GM23338 (cell line): ENCODE results near the gene ACVRL1. TPM values are rescaled to one million over a fixed set of nuclear protein-coding genes. Genes with fewer than 3 reads are reported as not detected.

Experiments
- ATAC-seq: fragments of 200-7000 bp; cut with Tn5 transposase; 3 replicates; pipeline ENCODE4 v1.9.1; 2020
- DNase-seq: peaks from one replicate; pipeline ENCODE4 v3.0.0-alpha.2; 2015; ENCODE audit warnings: low spot score
- H2AFZ ChIP-seq: fragments of 200-600 bp; sonication (generic); 2 replicates; pipeline ENCODE4 v1.8.0; 2016; ENCODE audit warnings: antibody characterized with exemption, mild to moderate bottlenecking, moderate library complexity
- H3F3A ChIP-seq: fragments of 200-600 bp; sonication (generic); replicated peaks from 2 replicates; pipeline ENCODE4 v1.8.0; 2017; ENCODE audit warnings: antibody characterized with exemption, mixed run types, low read depth
- H3K27ac ChIP-seq: fragments of 200-600 bp; sonication (generic); 2 replicates; pipeline ENCODE4 v1.6.1; 2016; ENCODE audit warnings: low read depth
- H3K27me3 ChIP-seq: fragments of 200-600 bp; sonication (generic); 2 replicates; pipeline ENCODE4 v1.8.0; 2016; ENCODE audit warnings: mild to moderate bottlenecking, mixed run types, moderate library complexity; ENCODE audit not compliant: insufficient read depth
- H3K36me3 ChIP-seq: fragments of 200-600 bp; sonication (generic); 2 replicates; pipeline ENCODE4 v1.8.0; 2016; ENCODE audit warnings: mild to moderate bottlenecking; ENCODE audit not compliant: insufficient read depth
- H3K4me1 ChIP-seq: fragments of 200-600 bp; sonication (generic); 2 replicates; pipeline ENCODE4 v1.8.0; 2016; ENCODE audit warnings: mild to moderate bottlenecking, moderate library complexity; ENCODE audit not compliant: insufficient read depth
- H3K4me2 ChIP-seq: fragments of 200-600 bp; sonication (generic); 2 replicates; pipeline ENCODE4 v1.7.1; 2017; ENCODE audit warnings: mixed run types
- H3K4me3 ChIP-seq: fragments of 200-600 bp; sonication (generic); 2 replicates; pipeline ENCODE4 v1.6.1; 2016; ENCODE audit warnings: mixed run types
- H3K79me2 ChIP-seq: fragments of 200-600 bp; sonication (generic); replicated peaks from 2 replicates; pipeline ENCODE4 v1.8.0; 2017; ENCODE audit warnings: mild to moderate bottlenecking; ENCODE audit not compliant: insufficient read depth
- H3K9me2 ChIP-seq: fragments of 200-600 bp; sonication (generic); 2 replicates; pipeline ENCODE4 v1.8.0; 2017; ENCODE audit not compliant: insufficient read depth
- H4K20me1 ChIP-seq: fragments of 200-600 bp; sonication (generic); replicated peaks from 2 replicates; pipeline ENCODE4 v1.8.0; 2017; ENCODE audit warnings: mild to moderate bottlenecking; ENCODE audit not compliant: insufficient read depth
- H3K27ac Mint-ChIP-seq: 2 replicates; pipeline ENCODE4 v1.8.0; 2020; ENCODE audit warnings: inconsistent platforms, mild to moderate bottlenecking, moderate library complexity, mixed read lengths
- H3K27me3 Mint-ChIP-seq: 3 replicates; pipeline ENCODE4 v1.8.0; 2022; ENCODE audit warnings: low read depth, mild to moderate bottlenecking, moderate library complexity, mixed read lengths, inconsistent platforms; ENCODE audit not compliant: insufficient read depth, poor library complexity
- H3K36me3 Mint-ChIP-seq: 3 replicates; pipeline ENCODE4 v1.8.0; 2021; ENCODE audit warnings: low read depth, mild to moderate bottlenecking, inconsistent platforms, moderate library complexity, mixed read lengths
- H3K4me1 Mint-ChIP-seq: 3 replicates; pipeline ENCODE4 v1.8.0; 2020; ENCODE audit warnings: mild to moderate bottlenecking, inconsistent platforms, mixed read lengths
- H3K4me3 Mint-ChIP-seq: 3 replicates; pipeline ENCODE4 v1.8.0; 2021; ENCODE audit warnings: moderate library complexity, mild to moderate bottlenecking, inconsistent platforms, mixed read lengths
- H3K9me3 Mint-ChIP-seq: 3 replicates; pipeline ENCODE4 v1.8.0; 2020; ENCODE audit warnings: moderate library complexity, mild to moderate bottlenecking, inconsistent platforms, mixed read lengths
- CTCF ChIP-seq, 2 experiments: fragments of 200-600 bp in 1 of 2; sonication (generic) in 1 of 2; conservative IDR thresholded peaks; 2 replicates each; pipeline versions ENCODE4 v1.5.1 to v1.6.1; 2016 to 2017; ENCODE audit warnings: antibody characterized with exemption in 2 of 2, low read depth in 2 of 2, mild to moderate bottlenecking in 2 of 2, moderate library complexity in 1 of 2
- ETS1 ChIP-seq: IDR thresholded peaks from 2 replicates; pipeline ENCODE4 v1.6.1; 2016; ENCODE audit warnings: antibody characterized with exemption
- EZH2 ChIP-seq: fragments of 200-600 bp; sonication (generic); IDR thresholded peaks from one replicate; pipeline ENCODE4 v1.8.0; 2017; ENCODE audit warnings: antibody characterized with exemption, mild to moderate bottlenecking, low read depth; ENCODE audit not compliant: unreplicated experiment
- EZH2phosphoT487 ChIP-seq: fragments of 200-600 bp; sonication (generic); IDR thresholded peaks from one replicate; pipeline ENCODE4 v1.8.1; 2018; ENCODE audit warnings: antibody characterized with exemption; ENCODE audit not compliant: unreplicated experiment
- POLR2AphosphoS5 ChIP-seq: IDR thresholded peaks from 2 replicates; pipeline ENCODE4 v1.6.1; 2016; ENCODE audit warnings: antibody characterized with exemption, low read depth
- ZNF462 ChIP-seq: fragments of 250-450 bp; sonication (Bioruptor Pico); IDR thresholded peaks from 2 replicates; pipeline ENCODE4 v1.5.0; 2020; ENCODE audit warnings: mild to moderate bottlenecking, moderate library complexity
- polyA plus RNA-seq: library from polyadenylated mRNA; unstranded; fragments of >200 nt; fragmentation: Nextera tagmentation; extraction: Ambion mirVana; gene quantifications from 2 replicates; pipeline ENCODE4 v1.2.1, GENCODE V29; 2016
- total RNA-seq: library from RNA; depleted of rRNA; stranded (reverse); fragments of >200 nt; shearing (Covaris generic); gene quantifications from 2 replicates; pipeline ENCODE4 v1.2.3, GENCODE V29; 2014

Gene ACVRL1
- total and polyA plus RNA-seq, 2 experiments from 2014 or later, result 0.28 TPM; not detected in 1

GRCh38 chr12:51901881-51902280 lies 5.4 kb upstream of the ACVRL1 start:
- ATAC-seq (no peak), DNase-seq (no peak)
- no peak overlapping the region for H3K4me2 ChIP-seq
- H3K36me3 Mint-ChIP-seq, result no peaks in the 10 kb centered on the region
- no peak overlapping the region for H3K4me3 ChIP-seq
- TF ChIP-seq CTCF (conservative IDR thresholded peaks at IDR 0.05; ENCODE audit: low read depth in 2 of 2) (no peak), POLR2AphosphoS5 (no peak), ETS1 (no peak), ZNF462 (no peak), EZH2 (no peak), EZH2phosphoT487 (no peak)
- no peaks in the 10 kb centered on the region; the same call in 1 of the 2 replicates for H4K20me1 ChIP-seq
- peaks cover 10% of the 10 kb centered on the region for H3K27me3 Mint-ChIP-seq
- H3K36me3 ChIP-seq, result no peaks in the 10 kb centered on the region
- no peak overlapping the region for H3K27ac Mint-ChIP-seq
- H2AFZ ChIP-seq, result no peak overlapping the region
- peaks cover 15% of the 10 kb centered on the region for H3K4me1 ChIP-seq
- peaks cover 25% of the 10 kb centered on the region for H3K27me3 ChIP-seq
- no peak overlapping the region for H3K4me3 Mint-ChIP-seq
- H3K9me3 Mint-ChIP-seq, result no peaks in the 10 kb centered on the region
- H3K9me2 ChIP-seq, result no peaks in the 10 kb centered on the region
- no peak overlapping the region for H3K27ac ChIP-seq
- H3K4me1 Mint-ChIP-seq, result peaks cover 14% of the 10 kb centered on the region
- H3F3A ChIP-seq, result peaks cover 7% of the 10 kb centered on the region
- H3K79me2 ChIP-seq, result no peaks in the 10 kb centered on the region
